HG03571 (cell line): ENCODE data around the gene MTFMT.
A peak's percentile ranks its signal among the peaks of the same experiment; 100 is the strongest.
"Not testable (repeated sequence)": the region's sequence is repeated elsewhere in the genome, so short reads cannot be mapped to it uniquely, and the experiment has no call there.

ENCODE experiments used
- ATAC-seq: cut with Tn5 transposase; IDR thresholded peaks from one replicate; pipeline ENCODE4 v1.9.1; 2021; ENCODE audit not compliant: unreplicated experiment

The MTFMT gene

DNA sequence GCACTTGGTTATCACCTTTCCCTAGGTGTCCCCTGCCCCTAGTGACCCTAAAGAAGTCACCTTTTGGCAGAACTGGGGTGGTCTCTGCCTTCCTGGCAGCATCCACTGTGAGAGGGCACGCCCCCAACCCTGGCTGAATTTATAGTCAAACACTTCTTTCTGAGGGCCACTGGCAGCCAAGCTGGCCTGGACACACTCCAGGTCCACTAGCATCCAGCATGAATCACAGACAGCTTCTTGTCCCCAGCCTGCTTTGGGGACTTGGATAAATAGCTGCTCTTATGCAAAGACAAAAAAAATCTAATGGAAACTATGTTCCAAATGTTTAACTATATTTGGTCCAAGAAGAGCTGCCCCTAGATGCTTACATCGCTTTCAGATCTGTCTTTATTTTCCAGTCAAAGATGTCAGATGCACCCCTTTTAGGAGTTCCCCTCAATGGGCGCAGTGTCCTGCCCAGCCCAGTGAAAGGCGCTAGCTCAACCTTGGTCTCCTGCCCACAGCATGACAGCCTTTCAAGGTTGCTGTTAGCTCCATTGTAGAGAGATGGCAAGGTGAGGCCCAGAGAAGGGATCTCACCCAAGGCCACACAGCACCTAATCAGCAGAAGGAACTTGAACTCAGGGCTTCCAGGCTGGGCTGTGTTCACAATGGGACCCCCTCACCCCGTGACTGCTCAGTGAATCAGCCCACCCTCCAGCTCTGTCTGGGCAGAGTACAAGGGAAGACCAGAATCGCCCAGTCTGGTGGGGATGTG is 31.4 kb upstream of the MTFMT start:
- ATAC-seq = no peak

DNA sequence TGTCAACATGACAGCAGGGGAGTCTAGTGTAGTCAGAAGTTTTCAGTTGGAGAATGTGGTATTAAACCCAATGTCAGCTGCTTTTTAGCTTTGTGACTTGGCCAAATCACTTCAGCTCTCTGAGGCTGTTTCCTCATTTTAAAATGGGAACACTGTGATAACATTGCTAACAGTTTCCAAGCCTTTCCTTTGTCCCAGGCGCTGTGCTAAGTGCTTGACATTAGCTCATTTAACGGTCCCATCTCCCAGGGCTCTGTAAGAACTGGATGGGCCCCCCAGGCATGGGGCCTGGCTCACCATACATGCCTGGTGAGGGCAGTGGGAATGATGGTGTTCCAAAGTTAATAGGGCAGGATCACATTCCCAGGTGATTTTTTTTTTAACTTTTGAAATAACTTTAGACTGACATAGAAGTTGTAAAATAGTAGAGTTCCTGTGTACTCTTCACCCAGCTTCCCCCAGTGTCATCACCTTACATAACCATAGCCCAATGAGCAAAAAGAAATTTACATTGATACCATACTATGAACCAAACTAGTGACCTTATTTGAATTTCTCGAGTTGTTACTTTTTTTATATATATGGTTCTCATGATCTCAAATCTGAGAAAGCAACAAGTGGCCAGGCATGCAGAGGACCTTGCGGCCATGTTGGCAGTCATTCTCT is 30.6 kb upstream of the MTFMT start:
- no peak for ATAC-seq

DNA sequence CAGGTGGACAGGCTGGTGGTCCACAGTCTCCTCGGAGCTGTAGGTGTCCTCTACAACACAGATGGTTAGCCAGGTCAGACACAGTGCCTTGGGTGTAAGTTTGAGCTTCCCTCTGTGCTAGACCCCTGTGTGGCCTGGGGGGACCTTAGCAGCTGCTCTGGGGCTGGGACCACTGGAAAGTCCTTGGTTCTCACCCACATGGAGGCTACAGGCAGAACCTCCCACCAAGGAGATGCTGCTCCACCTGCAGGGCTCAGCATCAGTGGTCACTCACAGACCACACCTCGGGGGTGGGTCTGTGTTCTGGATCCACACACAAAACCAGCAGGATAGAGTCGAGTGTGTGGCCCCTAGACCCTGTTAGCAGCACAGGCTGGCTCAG is 29.9 kb upstream of the MTFMT start:
- no peak for ATAC-seq

DNA sequence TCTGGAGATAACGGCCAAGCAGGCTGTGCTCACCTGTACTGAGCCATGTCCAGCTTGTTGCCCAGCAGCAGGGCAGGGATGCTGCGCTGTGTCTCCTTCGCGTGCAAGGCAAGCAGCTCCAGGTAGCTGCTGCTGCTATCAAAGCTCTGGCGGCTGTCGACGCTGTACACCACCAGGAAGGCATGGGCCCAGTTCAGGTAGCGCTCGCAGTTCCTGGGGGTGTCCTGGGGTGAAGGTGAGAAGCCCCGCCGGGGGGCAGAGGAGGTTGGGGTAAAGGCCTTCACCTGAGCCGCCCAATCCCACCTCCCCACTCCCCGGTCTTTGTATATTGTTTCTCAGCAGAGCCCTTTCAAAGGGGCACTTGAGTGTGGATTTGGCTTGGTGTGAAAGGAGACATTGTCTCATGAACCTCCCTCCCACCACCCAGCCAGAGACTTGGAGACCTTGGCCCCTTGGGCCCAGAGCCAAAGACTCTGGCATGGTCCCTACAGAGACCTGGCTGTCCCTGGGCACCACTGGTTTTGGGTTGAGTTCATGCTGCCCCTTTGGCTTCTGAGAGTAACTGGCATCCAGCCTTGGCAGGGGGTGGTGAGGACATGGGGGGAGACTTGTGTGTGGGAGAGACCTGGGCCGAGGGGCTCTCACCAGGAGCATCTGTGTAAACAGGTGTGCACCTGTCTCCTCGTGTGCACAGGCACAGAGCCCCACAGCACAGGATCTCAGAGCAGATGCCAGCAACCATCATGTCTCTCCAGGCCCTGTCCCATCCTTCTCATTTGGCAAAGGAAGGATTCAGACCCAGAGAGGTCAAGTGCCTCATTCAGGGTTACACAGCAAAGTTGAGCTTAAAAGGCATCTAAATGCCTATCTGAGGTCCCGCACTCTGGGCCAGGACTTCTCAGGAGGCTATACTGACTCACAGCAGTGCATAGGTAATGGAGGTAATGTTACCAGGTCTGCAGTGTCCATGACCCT is 29.2 kb upstream of the MTFMT start:
- no peak for ATAC-seq

DNA sequence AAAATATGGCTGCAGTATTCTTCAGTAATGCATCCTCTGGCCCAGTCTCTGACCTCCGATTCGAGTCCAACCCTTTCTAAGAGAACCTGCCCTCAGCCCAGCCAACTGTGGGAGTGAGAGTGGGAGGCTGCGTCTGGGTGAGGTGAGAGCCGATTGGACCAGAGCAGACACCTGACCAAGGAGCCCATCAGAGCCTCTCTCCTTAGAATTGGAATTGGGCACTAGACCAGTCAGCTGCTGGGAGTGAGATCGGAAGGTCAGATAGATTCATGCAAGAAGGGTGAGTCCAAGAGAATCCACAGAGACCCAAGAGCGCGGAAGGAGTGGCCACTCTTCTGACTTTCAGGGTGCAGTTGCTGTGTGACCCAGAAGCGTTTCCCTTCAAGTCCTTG is 28.1 kb upstream of the MTFMT start:
- no peak for ATAC-seq

DNA sequence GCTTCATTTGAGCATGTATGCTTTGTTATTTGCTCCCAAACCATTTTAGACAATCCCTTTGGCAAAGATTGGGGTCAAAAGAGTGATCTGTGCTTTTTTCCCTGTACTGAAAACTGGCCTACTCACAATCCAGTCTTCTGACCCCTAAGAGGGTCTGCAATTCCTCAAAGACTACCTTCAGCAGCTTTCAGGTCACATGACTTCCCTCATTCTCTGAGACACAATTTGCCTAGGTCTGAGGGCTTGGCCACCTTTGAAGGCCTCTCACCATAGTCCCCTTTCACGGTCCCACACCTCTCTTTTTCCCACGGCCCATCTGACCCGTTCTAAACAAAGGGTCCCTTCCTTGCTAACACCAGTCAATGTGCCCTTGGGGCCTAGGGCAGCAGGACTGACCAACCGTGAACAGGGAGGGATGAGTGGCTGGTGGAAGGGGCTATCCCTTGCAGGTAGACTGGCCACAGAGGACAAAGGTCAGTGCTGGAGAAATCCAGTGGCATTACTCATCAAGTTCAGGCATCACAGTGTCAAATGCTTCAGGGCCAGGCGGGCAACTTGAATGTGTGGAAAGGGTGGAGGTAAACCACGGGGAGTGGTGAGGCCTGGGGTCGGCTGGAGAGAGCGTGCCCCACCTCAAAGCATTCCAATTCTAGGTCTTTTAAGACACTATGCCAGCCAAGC is 27.6 kb upstream of the MTFMT start:
- ATAC-seq = no peak

DNA sequence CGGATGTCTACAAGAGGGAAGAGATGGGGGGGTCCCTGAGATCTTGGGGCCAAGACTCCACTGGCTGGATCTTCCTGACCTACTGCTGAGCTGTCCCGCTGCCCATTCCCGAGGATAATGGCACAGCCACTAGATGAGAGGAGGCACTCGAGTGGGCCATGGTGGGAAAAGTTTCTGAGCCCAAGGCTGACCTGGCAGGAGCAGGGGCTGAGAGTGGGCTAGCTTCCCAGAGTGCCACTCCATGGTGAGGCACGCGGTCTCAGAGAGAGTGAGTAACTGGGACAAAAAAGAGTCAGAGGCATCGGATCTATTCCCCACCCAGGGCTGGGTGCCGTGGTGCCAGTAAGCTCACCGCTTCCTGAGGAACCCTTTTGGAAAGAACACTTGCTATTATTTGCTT is 26.7 kb upstream of the MTFMT start:
- no peak for ATAC-seq

DNA sequence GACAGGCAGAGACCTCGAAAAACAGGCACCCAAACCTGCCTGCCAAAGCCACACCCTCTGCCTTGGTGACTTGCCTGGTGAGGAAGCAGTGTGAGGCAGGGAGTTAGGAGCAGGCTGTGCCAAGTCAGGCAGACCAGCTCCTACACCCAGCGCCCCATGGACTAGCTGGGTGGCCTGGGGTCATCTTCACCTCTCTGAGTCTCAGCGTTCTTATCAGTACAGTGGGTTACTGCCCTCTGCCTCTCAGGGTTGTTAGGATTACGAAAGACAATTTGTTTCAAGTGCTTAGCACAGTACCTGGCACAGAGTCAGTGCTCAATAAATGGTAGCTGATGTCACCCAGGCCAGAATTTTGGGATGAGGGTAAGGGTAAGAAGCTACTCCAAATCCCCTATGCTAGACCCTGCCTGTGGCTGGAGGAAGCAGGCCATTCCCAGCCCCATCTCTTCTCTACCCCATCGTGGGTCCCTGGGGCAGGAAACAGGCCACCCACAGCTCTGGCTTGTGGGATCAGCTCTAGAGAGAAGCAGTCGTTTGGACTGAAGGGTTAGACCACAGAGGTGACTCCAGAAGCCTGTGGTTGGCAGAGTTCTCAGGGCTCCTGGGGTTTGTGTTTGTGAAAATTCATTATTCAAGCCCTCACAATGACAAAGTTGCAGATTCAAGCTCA is 25.9 kb upstream of the MTFMT start:
- ATAC-seq = no peak

DNA sequence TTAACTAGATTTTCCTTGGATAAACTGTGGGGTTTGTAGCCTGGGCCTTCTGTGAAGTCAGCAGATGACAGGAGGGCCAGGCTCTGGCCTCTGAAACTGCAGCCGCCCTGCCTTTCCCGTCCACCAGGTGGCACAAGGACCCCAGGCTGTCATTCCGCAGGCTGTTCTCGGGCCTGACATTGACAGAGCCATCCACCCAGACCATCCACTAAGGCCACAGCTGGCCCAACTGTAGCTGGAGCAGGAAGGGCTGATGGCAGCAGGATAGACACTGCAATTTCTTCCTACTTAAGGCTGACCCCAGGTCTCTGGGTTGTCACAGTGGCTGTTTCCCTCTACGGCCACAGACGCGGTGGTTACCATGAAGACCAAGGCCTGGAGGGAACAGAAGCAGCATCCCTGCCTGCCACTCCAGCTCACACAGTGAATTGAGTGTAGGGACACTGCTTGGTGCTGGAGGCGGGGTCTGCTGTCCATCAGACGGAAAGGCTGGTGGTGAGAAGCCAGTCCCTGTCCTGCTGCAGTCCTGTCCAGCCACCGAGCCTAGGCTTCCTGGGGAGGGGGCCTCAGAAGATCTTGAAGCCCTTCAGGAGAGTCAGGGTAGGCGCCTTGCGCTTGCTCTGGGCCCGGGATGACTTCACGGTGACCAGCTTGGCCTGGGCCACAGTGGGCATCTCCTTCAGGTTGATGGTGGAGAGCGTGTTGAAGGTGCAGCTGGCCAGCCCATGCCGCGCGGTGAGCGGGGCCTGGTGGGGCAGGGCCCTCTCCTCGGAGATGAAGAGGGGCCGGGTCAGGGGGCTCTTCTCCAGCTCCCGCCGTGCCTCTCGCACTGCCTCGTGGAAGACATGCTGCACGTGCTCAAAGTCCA is 25.1 kb upstream of the MTFMT start:
- no peak for ATAC-seq

DNA sequence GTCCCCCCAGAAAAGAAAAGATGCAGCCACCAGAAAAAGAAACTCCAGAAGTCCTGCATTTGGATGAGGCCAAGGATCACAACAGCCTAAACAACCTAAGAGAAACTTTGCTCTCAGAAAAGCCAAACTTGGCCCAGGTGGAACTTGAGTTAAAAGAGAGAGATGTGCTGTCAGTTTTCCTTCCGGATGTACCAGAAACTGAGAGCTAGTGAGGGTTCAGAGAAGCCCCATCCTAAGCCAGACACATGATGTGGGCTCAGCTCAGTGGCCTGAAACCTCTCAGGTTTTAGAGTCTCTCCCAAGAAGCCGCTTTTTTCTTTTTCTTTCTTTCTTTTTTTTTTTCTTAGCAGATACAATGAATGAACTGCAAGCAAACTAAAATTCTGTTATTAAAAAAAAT is 23.5 kb upstream of the MTFMT start:
- ATAC-seq = no peak

DNA sequence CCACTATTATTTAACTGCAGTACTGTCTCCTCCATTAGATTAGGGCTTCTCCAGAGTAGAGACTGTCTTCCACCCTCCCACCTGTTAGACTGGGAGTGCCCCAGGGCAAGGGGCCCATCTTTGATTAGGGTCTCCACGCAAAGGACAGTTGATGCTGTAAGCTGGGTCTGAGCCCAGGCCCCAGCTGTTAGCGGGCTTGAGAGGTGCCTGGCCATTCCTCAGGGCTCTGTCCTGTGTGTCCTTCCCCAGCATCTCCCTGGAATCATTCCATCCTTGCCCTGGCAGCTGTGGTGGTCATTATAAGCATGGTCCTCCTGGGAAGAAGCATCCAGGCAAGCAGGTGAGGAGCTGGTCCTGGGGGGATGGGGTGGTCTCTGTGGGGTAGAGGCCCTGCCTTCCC is 21.8 kb upstream of the MTFMT start:
- ATAC-seq = no peak

DNA sequence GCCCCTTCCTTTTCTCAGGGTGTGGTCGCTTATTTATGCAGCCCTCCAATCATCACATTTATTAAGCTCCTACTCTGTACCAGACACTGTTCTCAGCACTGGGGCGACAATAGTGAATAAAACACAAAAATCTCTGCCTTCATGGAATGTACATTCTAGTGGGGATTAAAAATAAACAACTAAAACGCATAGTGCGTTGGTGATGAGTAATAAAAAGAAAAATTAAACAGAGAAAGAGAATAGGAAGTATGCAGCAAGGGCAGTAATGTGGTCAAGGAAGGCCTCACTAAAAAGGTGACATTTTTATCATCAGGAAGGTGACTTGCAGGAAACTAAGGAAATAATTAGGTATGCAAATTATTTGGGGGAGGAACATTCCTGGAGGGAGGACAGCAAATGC is 20.8 kb upstream of the MTFMT start:
- ATAC-seq = no peak

DNA sequence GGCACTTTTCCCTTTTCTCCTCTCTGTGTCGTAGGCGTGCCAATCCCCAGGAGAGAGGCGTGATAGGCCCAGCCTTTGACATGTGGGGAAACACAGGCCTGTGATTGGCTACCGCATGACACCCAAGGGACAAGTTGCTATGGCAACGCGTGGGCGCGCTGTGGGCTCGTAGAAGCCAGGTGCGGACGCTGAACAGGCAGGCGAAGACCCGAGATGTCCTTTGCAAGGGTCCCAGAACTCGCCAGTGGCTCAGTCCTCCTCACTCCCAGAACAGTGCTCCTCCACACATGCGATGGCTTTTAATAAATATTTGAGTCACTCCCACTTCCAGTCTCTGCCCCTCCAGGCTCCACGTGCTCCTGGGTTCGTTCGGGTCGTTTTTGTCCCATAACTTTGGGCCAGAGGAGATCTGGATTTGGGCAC is 20.0 kb upstream of the MTFMT start:
- ATAC-seq = peak; percentile 68

DNA sequence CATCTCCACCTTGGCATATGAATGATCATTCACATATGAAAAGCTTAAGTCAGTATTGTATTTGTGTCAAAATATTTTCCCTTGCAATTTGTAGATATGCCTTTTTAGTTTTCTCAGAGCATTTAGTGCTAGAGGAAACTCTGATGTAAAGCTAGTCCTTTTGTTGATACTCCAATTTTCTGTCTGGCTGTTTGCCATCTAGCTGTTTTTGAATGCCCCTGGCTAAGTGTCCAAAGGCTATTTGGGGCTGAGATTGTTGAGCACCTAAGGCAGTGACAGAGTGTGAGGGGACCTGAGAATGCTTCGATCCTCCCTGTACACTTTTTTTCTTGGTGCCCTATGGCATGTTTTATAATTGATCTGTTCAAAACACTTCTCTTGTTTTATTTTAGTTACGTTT is 18.8 kb upstream of the MTFMT start:
- ATAC-seq = no peak

DNA sequence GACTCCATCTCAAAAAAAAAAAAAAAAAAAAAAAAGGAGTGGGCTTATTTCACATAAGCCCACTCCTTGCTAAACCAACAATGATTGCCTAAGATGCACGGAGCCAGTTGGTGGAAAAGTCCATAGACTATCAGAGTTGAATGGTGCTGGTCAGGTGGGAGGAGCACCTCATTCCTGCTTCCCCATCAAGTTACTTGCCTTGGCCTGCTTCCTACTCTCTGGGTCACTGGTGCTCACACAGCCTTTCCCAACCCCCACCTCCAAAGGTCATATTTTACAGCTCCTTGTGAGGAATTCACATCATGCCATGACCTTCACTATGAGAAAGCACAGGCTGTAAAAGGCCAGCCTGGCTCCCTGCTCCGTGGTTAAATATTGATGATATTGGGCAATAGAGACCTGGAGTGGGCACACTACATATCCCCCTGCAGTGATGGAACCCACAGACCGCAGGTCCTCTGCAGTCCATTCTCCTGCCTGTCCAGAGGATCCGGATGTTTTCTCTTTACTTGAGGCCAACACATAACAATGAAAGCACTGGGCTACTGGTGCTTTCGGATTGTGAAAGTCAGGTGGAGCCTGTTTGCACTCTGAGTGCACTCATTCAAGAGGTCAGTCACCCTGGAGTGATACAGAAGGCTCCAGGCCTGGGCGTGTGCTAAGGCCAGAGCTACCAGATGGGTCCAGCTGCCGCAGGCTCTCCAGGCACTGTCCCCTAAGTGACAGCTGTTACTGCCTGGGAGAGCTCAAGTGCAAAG is 15.5 kb upstream of the MTFMT start, which contains the start of gene SLC51B:
TSS of gene SLC51B (plus strand) at position 664 of the 758 bp plus-strand sequence. CDS start 4,618 bp downstream, outside the sequence.
- no peak for ATAC-seq

DNA sequence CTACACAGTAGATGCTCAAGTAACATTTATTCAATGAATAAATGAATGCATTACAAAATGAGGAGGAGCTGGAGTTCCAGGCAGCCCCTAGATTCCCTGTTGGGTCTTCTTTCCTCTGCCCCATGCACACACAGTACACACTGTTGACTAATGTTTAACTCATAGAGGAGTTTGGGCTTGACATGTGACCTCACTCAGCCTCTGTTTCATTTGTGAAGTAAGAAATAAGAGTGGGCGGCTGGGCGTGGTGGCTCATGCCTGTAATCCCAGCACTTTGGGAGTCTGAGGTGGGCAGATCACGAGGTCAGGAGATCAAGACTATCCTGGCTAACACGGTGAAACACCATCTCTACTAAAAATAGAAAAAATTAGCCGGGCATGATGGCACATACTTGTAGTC is 14.8 kb upstream of the MTFMT start:
- ATAC-seq = not testable (repeated sequence)

DNA sequence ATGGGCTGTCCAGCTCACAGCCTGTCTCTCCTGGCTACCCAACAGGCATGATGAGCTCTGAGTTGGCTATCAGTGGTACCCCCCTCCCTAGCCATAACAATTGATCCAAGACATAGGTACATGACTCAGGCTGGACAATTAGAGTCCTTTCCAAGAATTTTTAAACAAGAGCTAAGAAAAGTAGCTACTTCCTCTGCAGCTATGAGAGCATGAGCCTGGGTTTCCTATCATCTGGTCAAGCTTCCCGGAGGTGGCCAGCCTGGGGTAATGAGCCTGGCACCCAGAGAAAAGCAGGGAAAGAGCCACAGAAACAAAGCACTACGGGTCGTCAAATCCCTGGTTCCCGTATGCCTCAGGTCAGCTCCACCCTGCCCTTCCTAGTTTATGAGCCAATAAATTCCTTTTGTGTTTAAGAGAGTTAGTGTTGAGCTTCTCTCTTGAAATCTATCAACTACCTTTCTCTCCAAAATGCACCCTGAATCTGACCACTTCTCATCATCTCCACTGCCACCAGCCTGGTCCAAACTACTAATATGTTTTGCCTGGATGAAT is 13.4 kb upstream of the MTFMT start:
- ATAC-seq = no peak

DNA sequence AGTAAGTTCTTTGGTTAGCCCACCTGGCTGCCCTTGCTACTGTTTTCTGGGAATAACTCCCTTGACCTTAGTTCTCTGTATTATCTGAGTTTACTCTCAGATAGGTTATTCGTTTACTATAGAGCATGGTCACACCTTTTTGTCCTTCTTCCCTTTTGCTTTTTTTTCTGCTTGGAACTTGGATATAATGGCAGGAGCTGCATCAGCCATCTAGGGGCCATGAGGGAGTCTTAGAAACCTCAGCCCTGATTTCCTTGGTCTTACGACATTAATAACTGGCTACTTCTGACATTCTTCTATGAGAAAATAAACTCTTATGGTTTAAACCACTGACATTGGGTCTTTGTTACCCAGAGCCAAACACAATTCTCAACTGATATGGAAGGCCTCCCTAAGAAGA is 12.3 kb upstream of the MTFMT start:
- no peak for ATAC-seq
